Measurements from ENCODE around the gene PARN.
"Not testable (repeated sequence)": the region's sequence is repeated elsewhere in the genome, so short reads cannot be mapped to it uniquely, and the experiment has no call there.

DNA sequence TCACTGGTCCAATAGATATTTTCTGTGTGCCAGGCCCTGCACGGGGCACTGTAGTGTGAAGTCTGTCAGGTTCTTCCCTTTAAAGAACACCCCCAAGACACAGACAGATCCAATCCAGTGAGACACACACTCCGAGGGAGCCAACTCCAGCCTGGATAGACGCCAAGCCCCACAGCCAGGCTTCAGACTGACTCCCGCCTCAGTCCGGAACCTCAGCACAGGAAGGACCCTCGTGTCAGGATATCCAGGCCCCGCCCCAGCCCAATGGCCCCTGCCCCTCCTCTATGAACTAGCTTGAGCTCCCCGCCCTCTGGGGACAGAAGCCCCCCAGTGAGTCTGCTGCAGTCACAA lies 228.4 kb downstream of the PARN start:
- not testable (repeated sequence) for TF ChIP-seq ZNF660 (tag by site-specific recombination; IDR thresholded peaks at IDR 0.05); KLF1 (tag by site-specific recombination; IDR thresholded peaks at IDR 0.05); ZNF433 (tag by site-specific recombination; IDR thresholded peaks at IDR 0.05; ENCODE audit: low read depth); OSR2 (tag by site-specific recombination; IDR thresholded peaks at IDR 0.05); ZNF558 (tag by site-specific recombination; IDR thresholded peaks at IDR 0.05); ZFHX2 (tag by site-specific recombination; conservative IDR thresholded peaks at IDR 0.05); ZNF426 (tag by site-specific recombination; IDR thresholded peaks at IDR 0.05); ZNF274 (IDR thresholded peaks at IDR 0.05; ENCODE audit: low read length); ZNF274 (tag by site-specific recombination; IDR thresholded peaks at IDR 0.05; ENCODE audit: borderline replicate concordance)
- TF ChIP-seq, protein P1, sequence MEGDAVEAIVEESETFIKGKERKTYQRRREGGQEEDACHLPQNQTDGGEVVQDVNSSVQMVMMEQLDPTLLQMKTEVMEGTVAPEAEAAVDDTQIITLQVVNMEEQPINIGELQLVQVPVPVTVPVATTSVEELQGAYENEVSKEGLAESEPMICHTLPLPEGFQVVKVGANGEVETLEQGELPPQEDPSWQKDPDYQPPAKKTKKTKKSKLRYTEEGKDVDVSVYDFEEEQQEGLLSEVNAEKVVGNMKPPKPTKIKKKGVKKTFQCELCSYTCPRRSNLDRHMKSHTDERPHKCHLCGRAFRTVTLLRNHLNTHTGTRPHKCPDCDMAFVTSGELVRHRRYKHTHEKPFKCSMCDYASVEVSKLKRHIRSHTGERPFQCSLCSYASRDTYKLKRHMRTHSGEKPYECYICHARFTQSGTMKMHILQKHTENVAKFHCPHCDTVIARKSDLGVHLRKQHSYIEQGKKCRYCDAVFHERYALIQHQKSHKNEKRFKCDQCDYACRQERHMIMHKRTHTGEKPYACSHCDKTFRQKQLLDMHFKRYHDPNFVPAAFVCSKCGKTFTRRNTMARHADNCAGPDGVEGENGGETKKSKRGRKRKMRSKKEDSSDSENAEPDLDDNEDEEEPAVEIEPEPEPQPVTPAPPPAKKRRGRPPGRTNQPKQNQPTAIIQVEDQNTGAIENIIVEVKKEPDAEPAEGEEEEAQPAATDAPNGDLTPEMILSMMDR (tag by site-specific recombination; IDR thresholded peaks at IDR 0.05), result not testable (repeated sequence)
- TF ChIP-seq, protein P2, sequence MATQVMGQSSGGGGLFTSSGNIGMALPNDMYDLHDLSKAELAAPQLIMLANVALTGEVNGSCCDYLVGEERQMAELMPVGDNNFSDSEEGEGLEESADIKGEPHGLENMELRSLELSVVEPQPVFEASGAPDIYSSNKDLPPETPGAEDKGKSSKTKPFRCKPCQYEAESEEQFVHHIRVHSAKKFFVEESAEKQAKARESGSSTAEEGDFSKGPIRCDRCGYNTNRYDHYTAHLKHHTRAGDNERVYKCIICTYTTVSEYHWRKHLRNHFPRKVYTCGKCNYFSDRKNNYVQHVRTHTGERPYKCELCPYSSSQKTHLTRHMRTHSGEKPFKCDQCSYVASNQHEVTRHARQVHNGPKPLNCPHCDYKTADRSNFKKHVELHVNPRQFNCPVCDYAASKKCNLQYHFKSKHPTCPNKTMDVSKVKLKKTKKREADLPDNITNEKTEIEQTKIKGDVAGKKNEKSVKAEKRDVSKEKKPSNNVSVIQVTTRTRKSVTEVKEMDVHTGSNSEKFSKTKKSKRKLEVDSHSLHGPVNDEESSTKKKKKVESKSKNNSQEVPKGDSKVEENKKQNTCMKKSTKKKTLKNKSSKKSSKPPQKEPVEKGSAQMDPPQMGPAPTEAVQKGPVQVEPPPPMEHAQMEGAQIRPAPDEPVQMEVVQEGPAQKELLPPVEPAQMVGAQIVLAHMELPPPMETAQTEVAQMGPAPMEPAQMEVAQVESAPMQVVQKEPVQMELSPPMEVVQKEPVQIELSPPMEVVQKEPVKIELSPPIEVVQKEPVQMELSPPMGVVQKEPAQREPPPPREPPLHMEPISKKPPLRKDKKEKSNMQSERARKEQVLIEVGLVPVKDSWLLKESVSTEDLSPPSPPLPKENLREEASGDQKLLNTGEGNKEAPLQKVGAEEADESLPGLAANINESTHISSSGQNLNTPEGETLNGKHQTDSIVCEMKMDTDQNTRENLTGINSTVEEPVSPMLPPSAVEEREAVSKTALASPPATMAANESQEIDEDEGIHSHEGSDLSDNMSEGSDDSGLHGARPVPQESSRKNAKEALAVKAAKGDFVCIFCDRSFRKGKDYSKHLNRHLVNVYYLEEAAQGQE (tag by site-specific recombination; IDR thresholded peaks at IDR 0.05), result not testable (repeated sequence)

All from HEK293 (cell line).